Measurements from ENCODE around the gene SMAD6.

The SMAD6 gene

GRCh38 chr15:66702035-66702786 lies at the start of gene SMAD6:
Gene SMAD6, plus strand, starts transcription at chr15:66702236. Its CDS starts 1,023 bp downstream, at chr15:66703259.
- DNase-seq (ENCODE audit: extremely low read depth in 1 of 2, low read depth in 1 of 2): peak; percentile 27 to 37

- no peak for DNase-seq (ENCODE audit: extremely low read depth in 1 of 2, low read depth in 1 of 2)
Observed at GRCh38 chr15:66652806-66653205, 49.2 kb upstream of the SMAD6 start.

GRCh38 chr15:66653398-66653797 lies 48.6 kb upstream of the SMAD6 start:
- no peak for DNase-seq (ENCODE audit: extremely low read depth in 1 of 2, low read depth in 1 of 2)

GRCh38 chr15:66653852-66654251 lies 48.2 kb upstream of the SMAD6 start:
- no peak for DNase-seq (ENCODE audit: extremely low read depth in 1 of 2, low read depth in 1 of 2)

GRCh38 chr15:66654361-66654738 lies 47.7 kb upstream of the SMAD6 start:
- no peak for DNase-seq (ENCODE audit: extremely low read depth in 1 of 2, low read depth in 1 of 2)

GRCh38 chr15:66654739-66655375 lies 47.2 kb upstream of the SMAD6 start:
- peak in 1 of 2 donors; percentile 5 for DNase-seq (ENCODE audit: extremely low read depth in 1 of 2, low read depth in 1 of 2)

GRCh38 chr15:66655511-66655910 lies 46.5 kb upstream of the SMAD6 start:
- DNase-seq (ENCODE audit: extremely low read depth in 1 of 2, low read depth in 1 of 2): no peak

- DNase-seq (ENCODE audit: extremely low read depth in 1 of 2, low read depth in 1 of 2): no peak
Observed at GRCh38 chr15:66655997-66656396, 46.0 kb upstream of the SMAD6 start.

- DNase-seq (ENCODE audit: extremely low read depth in 1 of 2, low read depth in 1 of 2): no peak
Observed at GRCh38 chr15:66657185-66658020, 44.6 kb upstream of the SMAD6 start.

GRCh38 chr15:66658044-66658443 lies 44.0 kb upstream of the SMAD6 start:
- no peak for DNase-seq (ENCODE audit: extremely low read depth in 1 of 2, low read depth in 1 of 2)

GRCh38 chr15:66658855-66659254 lies 43.2 kb upstream of the SMAD6 start:
- no peak for DNase-seq (ENCODE audit: extremely low read depth in 1 of 2, low read depth in 1 of 2)

GRCh38 chr15:66659384-66659783 lies 42.7 kb upstream of the SMAD6 start:
- no peak for DNase-seq (ENCODE audit: extremely low read depth in 1 of 2, low read depth in 1 of 2)

- no peak for DNase-seq (ENCODE audit: extremely low read depth in 1 of 2, low read depth in 1 of 2)
Observed at GRCh38 chr15:66661432-66662096, 40.5 kb upstream of the SMAD6 start.

- no peak for DNase-seq (ENCODE audit: extremely low read depth in 1 of 2, low read depth in 1 of 2)
Observed at GRCh38 chr15:66662522-66662921, 39.5 kb upstream of the SMAD6 start.

GRCh38 chr15:66663664-66664063 lies 38.4 kb upstream of the SMAD6 start:
- no peak for DNase-seq (ENCODE audit: extremely low read depth in 1 of 2, low read depth in 1 of 2)

GRCh38 chr15:66670175-66670574 lies 31.9 kb upstream of the SMAD6 start:
- no peak for DNase-seq (ENCODE audit: extremely low read depth in 1 of 2, low read depth in 1 of 2)

GRCh38 chr15:66670762-66671580 lies 31.1 kb upstream of the SMAD6 start:
- DNase-seq (ENCODE audit: extremely low read depth in 1 of 2, low read depth in 1 of 2): no peak

GRCh38 chr15:66672867-66673266 lies 29.2 kb upstream of the SMAD6 start:
- no peak for DNase-seq (ENCODE audit: extremely low read depth in 1 of 2, low read depth in 1 of 2)

GRCh38 chr15:66673410-66674322 lies 28.4 kb upstream of the SMAD6 start:
- DNase-seq (ENCODE audit: extremely low read depth in 1 of 2, low read depth in 1 of 2): no peak

All from activated CD8-positive, alpha-beta memory T cell treated with anti-CD3 and anti-CD28 coated beads for 1 hour (primary cell).